OCI-LY7 (cell line): ENCODE data around the gene ZFHX3. TPM values are rescaled to one million over a fixed set of nuclear protein-coding genes. Genes with fewer than 3 reads are reported as not detected.

Source experiments
- BruUV-seq: library from RNA; stranded (reverse); fragments of 400-500 nt; replicated peaks from 2 replicates; lab custom pipeline; 2021; lab: Mats Ljungman, UMichigan
- CTCF ChIA-PET: fragments of 300-600 bp; sonication (Branson Sonifier 250); formaldehyde crosslinking; loops from one replicate; lab custom pipeline; 2022; ENCODE audit warnings: antibody characterized with exemption; ENCODE audit not compliant: unreplicated experiment; lab: Charles Lee
- POLR2A ChIA-PET: fragments of 300-600 bp; sonication (Branson Sonifier 250); formaldehyde crosslinking; loops from one replicate; lab custom pipeline; 2022; ENCODE audit warnings: antibody characterized with exemption; lab: Charles Lee
- DNase-seq: peaks from one replicate; pipeline ENCODE4 v3.0.0-alpha.2; 2015; ENCODE audit warnings: low spot score
- H2AFZ ChIP-seq: fragments of 200-600 bp; sonication (generic), shearing (Covaris generic); 2 replicates; pipeline ENCODE4 v1.6.1; 2014; ENCODE audit warnings: mild to moderate bottlenecking, antibody characterized with exemption, low read length, moderate library complexity
- H3K27ac ChIP-seq: fragments of 200-600 bp; sonication (generic); 2 replicates; pipeline ENCODE4 v1.5.1; 2014; ENCODE audit warnings: mixed run types, low read depth, mild to moderate bottlenecking, moderate library complexity, low read length, inconsistent platforms; ENCODE audit not compliant: poor library complexity, severe bottlenecking
- H3K36me3 ChIP-seq: fragments of 200-600 bp; sonication (generic); 2 replicates; pipeline ENCODE4 v1.6.1; 2014; ENCODE audit warnings: mild to moderate bottlenecking, antibody characterized with exemption, low read length, moderate library complexity, mixed read lengths; ENCODE audit not compliant: insufficient read depth
- H3K4me1 ChIP-seq: fragments of 200-600 bp; sonication (generic); 2 replicates; pipeline ENCODE4 v1.5.1; 2014; ENCODE audit warnings: mild to moderate bottlenecking, low read length; ENCODE audit not compliant: insufficient read depth, poor library complexity, severe bottlenecking
- H3K4me2 ChIP-seq: fragments of 200-600 bp; sonication (generic); 2 replicates; pipeline ENCODE4 v1.6.1; 2014; ENCODE audit warnings: mild to moderate bottlenecking, low read length
- H3K4me3 ChIP-seq: fragments of 200-600 bp; sonication (generic); 2 replicates; pipeline ENCODE4 v1.5.1; 2014; ENCODE audit warnings: mild to moderate bottlenecking, low read depth, low read length; ENCODE audit not compliant: poor library complexity, severe bottlenecking
- H3K79me2 ChIP-seq: fragments of 200-600 bp; sonication (generic); 2 replicates; pipeline ENCODE4 v1.6.1; 2016; ENCODE audit warnings: low read depth, mild to moderate bottlenecking, low read length, moderate library complexity, mixed read lengths; ENCODE audit not compliant: insufficient read depth
- H3K9me2 ChIP-seq: fragments of 200-600 bp; sonication (generic); 2 replicates; pipeline ENCODE4 v1.6.1; 2016; ENCODE audit warnings: mild to moderate bottlenecking, low read length, mixed read lengths; ENCODE audit not compliant: insufficient read depth
- H3K9me3 ChIP-seq: fragments of 200-600 bp; sonication (generic); 2 replicates; pipeline ENCODE4 v1.6.1; 2014; ENCODE audit warnings: mild to moderate bottlenecking, mixed run types, low read length, mixed read lengths
- H4K20me1 ChIP-seq: fragments of 200-600 bp; sonication (generic); 2 replicates; pipeline ENCODE4 v1.6.1; 2014; ENCODE audit warnings: mild to moderate bottlenecking, antibody characterized with exemption, low read length, moderate library complexity, mixed read lengths; ENCODE audit not compliant: insufficient read depth
- CTCF ChIP-seq: fragments of 200-600 bp; sonication (generic); conservative IDR thresholded peaks from 2 replicates; pipeline ENCODE4 v1.5.1; 2014; ENCODE audit warnings: mild to moderate bottlenecking, antibody characterized with exemption, low read length, moderate library complexity, mixed read lengths
- EZH2phosphoT487 ChIP-seq: fragments of 200-600 bp; sonication (generic); IDR thresholded peaks from 2 replicates; pipeline ENCODE4 v1.6.1; 2018; ENCODE audit warnings: low read depth, borderline replicate concordance, mild to moderate bottlenecking, mixed run types, antibody characterized with exemption, low read length, moderate library complexity, mixed read lengths
- intact Hi-C: fragments of 100-400 bp; cut with micrococcal nuclease; formaldehyde crosslinking; loops from one replicate; pipeline ENCODE4 v1.10.0; 2022; ENCODE audit not compliant: unreplicated experiment
- total RNA-seq, 2 experiments: library from RNA; depleted of rRNA in 1 of 2; stranded (reverse); fragments of >200 nt in 1 of 2; shearing (Covaris generic) in 1 of 2; gene quantifications; 2 replicates each; pipeline ENCODE4 v1.2.3, GENCODE V29; 2014 to 2022

The ZFHX3 gene
- total RNA-seq, 2 experiments from 2014 or later: 1.3 to 6.2 TPM

- ChIA-PET CTCF (no interaction called here), POLR2A (interaction anchor here (0.5 to 0.7 kb wide), 2 partner anchors 17 to 27 kb away, joined by 3 read pairs; no protein-coding TSS in a partner anchor)
- Histone ChIP-seq H4K20me1 (no peaks in the 10 kb centered on the region), H3K4me1 (no peaks in the 10 kb centered on the region), H3K4me2 (no peak overlapping the region), H3K9me2 (no peaks in the 10 kb centered on the region), H3K9me3 (no peaks in the 10 kb centered on the region), H3K27ac (no peak overlapping the region), H3K79me2 (no peaks in the 10 kb centered on the region), H2AFZ (no peak overlapping the region), H3K36me3 (no peaks in the 10 kb centered on the region), H3K4me3 (no peak overlapping the region)
- intact Hi-C loops: no loop called here
- no TSS peak for BruUV-seq
- no peak for DNase-seq
- TF ChIP-seq CTCF (no peak), EZH2phosphoT487 (no peak)
Measured at GRCh38 chr16:72766506-72766905, 281.4 kb downstream of the ZFHX3 start.

GRCh38 chr16:72764015-72764654 is 283.8 kb downstream of the ZFHX3 start:
- Histone ChIP-seq H4K20me1 (no peaks in the 10 kb centered on the region), H3K4me1 (no peaks in the 10 kb centered on the region), H3K27ac (no peak overlapping the region), H3K4me3 (no peak overlapping the region), H2AFZ (no peak overlapping the region), H3K36me3 (no peaks in the 10 kb centered on the region), H3K4me2 (no peak overlapping the region), H3K9me2 (no peaks in the 10 kb centered on the region), H3K9me3 (no peaks in the 10 kb centered on the region), H3K79me2 (no peaks in the 10 kb centered on the region)
- intact Hi-C loops: no loop called here
- no TSS peak for BruUV-seq
- no peak for DNase-seq
- ChIA-PET CTCF (no interaction called here), POLR2A (no interaction called here)
- TF ChIP-seq CTCF: no peak
- no peak for TF ChIP-seq EZH2phosphoT487

GRCh38 chr16:72760581-72760980 is 287.3 kb downstream of the ZFHX3 start:
- Histone ChIP-seq H3K9me3 (peaks cover 5% of the 10 kb centered on the region), H3K4me2 (no peak overlapping the region), H3K27ac (no peak overlapping the region), H3K4me1 (no peaks in the 10 kb centered on the region), H2AFZ (no peak overlapping the region), H4K20me1 (no peaks in the 10 kb centered on the region), H3K79me2 (no peaks in the 10 kb centered on the region), H3K36me3 (no peaks in the 10 kb centered on the region), H3K9me2 (no peaks in the 10 kb centered on the region), H3K4me3 (no peak overlapping the region)
- no peak for DNase-seq
- POLR2A ChIA-PET: interaction anchor here (0.6 kb wide), 1 partner anchor 206 kb away, joined by 3 read pairs; no protein-coding TSS in a partner anchor
- BruUV-seq: no TSS peak
- intact Hi-C loops: no loop called here
- CTCF ChIA-PET: no interaction called here
- TF ChIP-seq CTCF (no peak), EZH2phosphoT487 (no peak)
